CD14-positive monocyte (primary cell): ENCODE data around the gene FGGY. TPM values are rescaled to one million over a fixed set of nuclear protein-coding genes. Genes with fewer than 3 reads are reported as not detected.

Source experiments
- DNase-seq, 3 donors: peaks; one replicate each; pipeline ENCODE4 v3.0.0-alpha.2; 2011 to 2022
- H2AFZ ChIP-seq: 2 replicates; pipeline ENCODE4 v1.6.0; 2012; ENCODE audit warnings: mild to moderate bottlenecking, low read depth, low read length, inconsistent platforms; ENCODE audit not compliant: insufficient read depth, poor library complexity, severe bottlenecking
- H3K27ac ChIP-seq, 2 donors: 1 replicate in 1 of 2; 2 replicates in 1 of 2; pipeline ENCODE4 v1.5.1; 2012 to 2013; ENCODE audit warnings: low read length in 2 of 2, control low read depth in 1 of 2, inconsistent platforms in 1 of 2, low read depth in 1 of 2, mild to moderate bottlenecking in 1 of 2
- H3K27me3 ChIP-seq, 2 donors: one replicate each; pipeline versions ENCODE4 v1.6.0 to v1.6.1; 2011 to 2013; ENCODE audit warnings: low read length in 2 of 2; ENCODE audit not compliant: control insufficient read depth in 2 of 2, insufficient read depth in 2 of 2
- H3K36me3 ChIP-seq, 2 donors: replicated peaks in 1 of 2; 1 replicate in 1 of 2; 2 replicates in 1 of 2; pipeline versions ENCODE4 v1.5.1 to v1.6.1; 2012 to 2013; ENCODE audit warnings: low read length in 2 of 2, control low read depth in 1 of 2, inconsistent platforms in 1 of 2, mild to moderate bottlenecking in 1 of 2; ENCODE audit not compliant: insufficient read depth in 2 of 2, control insufficient read depth in 1 of 2
- H3K4me1 ChIP-seq, 2 donors: 1 replicate in 1 of 2; 2 replicates in 1 of 2; pipeline versions ENCODE4 v1.5.1 to v1.6.1; 2012 to 2013; ENCODE audit warnings: low read length in 2 of 2, control low read depth in 1 of 2, inconsistent platforms in 1 of 2, mild to moderate bottlenecking in 1 of 2, moderate library complexity in 1 of 2; ENCODE audit not compliant: insufficient read depth in 2 of 2, control insufficient read depth in 1 of 2
- H3K4me2 ChIP-seq: replicated peaks from 2 replicates; pipeline ENCODE3; 2012; ENCODE audit warnings: low read length, moderate library complexity, mild to moderate bottlenecking; ENCODE audit not compliant: poor library complexity, severe bottlenecking; ENCODE audit errors: extremely low read depth
- H3K4me3 ChIP-seq, 3 experiments: fragments of 200-600 bp in 1 of 3; sonication (generic) in 1 of 3; replicated peaks in 1 of 3; 1 replicate in 2 of 3; 2 replicates in 1 of 3; pipeline ENCODE4 v1.5.1; 2011 to 2013; ENCODE audit warnings: low read length in 3 of 3, mild to moderate bottlenecking in 3 of 3, control low read depth in 2 of 3, low read depth in 2 of 3, inconsistent platforms in 1 of 3, moderate library complexity in 1 of 3
- H3K79me2 ChIP-seq: 2 replicates; pipeline ENCODE4 v1.6.0; 2012; ENCODE audit warnings: mild to moderate bottlenecking, control low read depth, inconsistent platforms, low read length, moderate library complexity; ENCODE audit not compliant: insufficient read depth
- H3K9ac ChIP-seq: 2 replicates; pipeline ENCODE4 v1.6.0; 2017; ENCODE audit warnings: low read length, mild to moderate bottlenecking; ENCODE audit not compliant: insufficient read depth, poor library complexity, severe bottlenecking
- H3K9me3 ChIP-seq, 2 donors: replicated peaks in 1 of 2; 1 replicate in 1 of 2; 2 replicates in 1 of 2; pipeline versions ENCODE4 v1.5.1 to v1.6.1; 2012 to 2013; ENCODE audit warnings: low read length in 2 of 2, control low read depth in 1 of 2; ENCODE audit not compliant: control insufficient read depth in 1 of 2, insufficient read depth in 1 of 2
- H4K20me1 ChIP-seq: 2 replicates; pipeline ENCODE4 v1.6.0; 2012; ENCODE audit warnings: mild to moderate bottlenecking, low read length, control low read depth, moderate library complexity; ENCODE audit not compliant: insufficient read depth
- H3K27ac Mint-ChIP-seq, 7 donors: one replicate each; pipeline ENCODE4 v1.8.0; 2020; ENCODE audit warnings: mild to moderate bottlenecking in 7 of 7, mixed read lengths in 7 of 7, moderate library complexity in 6 of 7, inconsistent platforms in 2 of 7
- H3K27me3 Mint-ChIP-seq, 3 donors: one replicate each; pipeline ENCODE4 v1.8.0; 2021 to 2022; ENCODE audit warnings: low read depth in 3 of 3, mild to moderate bottlenecking in 3 of 3, mixed read lengths in 3 of 3, moderate library complexity in 3 of 3, inconsistent platforms in 1 of 3
- H3K36me3 Mint-ChIP-seq, 2 donors: one replicate each; pipeline ENCODE4 v1.8.0; 2020; ENCODE audit warnings: mixed read lengths in 2 of 2, inconsistent platforms in 1 of 2, mild to moderate bottlenecking in 1 of 2
- H3K4me1 Mint-ChIP-seq: one replicate; pipeline ENCODE4 v1.8.0; 2020; ENCODE audit warnings: mild to moderate bottlenecking, mixed read lengths
- H3K4me3 Mint-ChIP-seq, 2 donors: one replicate each; pipeline ENCODE4 v1.8.0; 2020; ENCODE audit warnings: mild to moderate bottlenecking in 2 of 2, mixed read lengths in 2 of 2, moderate library complexity in 1 of 2
- H3K9me3 Mint-ChIP-seq, 7 donors: one replicate each; pipeline ENCODE4 v1.8.0; 2020 to 2022; ENCODE audit warnings: mixed read lengths in 7 of 7, mild to moderate bottlenecking in 6 of 7, moderate library complexity in 6 of 7, inconsistent platforms in 2 of 7
- CTCF ChIP-seq: fragments of 200-600 bp; IDR thresholded peaks from one replicate; pipeline ENCODE4 v1.8.0; 2022; ENCODE audit warnings: antibody characterized with exemption, mild to moderate bottlenecking
- WGBS: methylation state at CpG from one replicate; pipeline ENCODE4 v1.1.5; 2013; ENCODE audit warnings: missing lambda C conversion rate; ENCODE audit not compliant: insufficient coverage; 5-methylcytosine and 5-hydroxymethylcytosine counted together
- intact Hi-C, 2 donors: fragments of 100-400 bp; cut with micrococcal nuclease; formaldehyde crosslinking; loops; one replicate each; pipeline versions ENCODE4 v1.15.0 to v1.15.1; 2023
- polyA plus RNA-seq, 3 donors: library from polyadenylated mRNA; depleted of rRNA in 1 of 3; unstranded in 2 of 3; stranded (reverse) in 1 of 3; fragments of 300-500 nt in 2 of 3; fragments of >200 nt in 1 of 3; fragmentation: Illumina TruSeq in 2 of 3; gene quantifications; 1 replicate in 2 of 3; 2 replicates in 1 of 3; pipeline ENCODE4 v1.2.3, GENCODE V29; 2012 to 2021

FGGY gene
- polyA plus RNA-seq, 3 donors, result 2.3 to 4.3 (median 2.9) TPM

GRCh38 chr1:59485171-59485570 lies 188.3 kb downstream of the FGGY start:
- no peak overlapping the region for H3K27ac Mint-ChIP-seq

DNA sequence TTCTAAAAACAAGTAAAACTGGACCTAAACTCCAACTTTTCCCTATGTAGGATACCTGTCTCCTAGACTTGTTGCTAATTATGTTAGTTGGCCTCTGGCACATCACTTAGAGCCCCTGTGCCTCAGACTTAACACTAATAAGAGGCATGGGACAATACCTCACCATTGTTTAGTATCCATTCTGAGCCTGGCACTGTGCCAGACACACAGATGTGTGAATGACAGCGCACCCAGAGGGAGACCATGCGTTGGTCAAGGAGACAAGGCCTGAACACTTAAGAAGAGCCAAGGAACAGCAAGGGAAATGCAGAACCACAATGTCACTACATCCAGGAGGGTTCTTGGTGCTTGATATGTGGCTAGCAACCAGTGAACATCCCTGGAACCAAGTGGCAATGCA lies 189.1 kb downstream of the FGGY start:
- H3K4me3 Mint-ChIP-seq, result no peak overlapping the region
- TF ChIP-seq CTCF, result no peak
- intact Hi-C loops, result no loop called here
- no peaks in the 10 kb centered on the region for H4K20me1 ChIP-seq
- DNase-seq, result no peak
- no peak overlapping the region for H3K27ac ChIP-seq
- no peaks in the 10 kb centered on the region for H3K9me3 ChIP-seq
- H3K27me3 Mint-ChIP-seq, result no peaks in the 10 kb centered on the region
- no peaks in the 10 kb centered on the region for H3K4me1 ChIP-seq
- H3K27ac Mint-ChIP-seq, result no peak overlapping the region
- H3K9ac ChIP-seq, result no peak overlapping the region
- peaks cover 0 to under 1% of the 10 kb centered on the region in 2 donors for H3K36me3 Mint-ChIP-seq
- peaks cover 0 to 2% (median under 1%) of the 10 kb centered on the region in 7 donors for H3K9me3 Mint-ChIP-seq
- no peaks in the 10 kb centered on the region for H3K27me3 ChIP-seq
- H3K4me2 ChIP-seq, result no peak overlapping the region
- H3K36me3 ChIP-seq, result no peaks in the 10 kb centered on the region
- 100% methylated on average over 2 of the region's 2 CpGs for WGBS
- H3K4me1 Mint-ChIP-seq, result peaks cover 8% of the 10 kb centered on the region
- no peaks in the 10 kb centered on the region for H3K79me2 ChIP-seq
- no peak overlapping the region for H3K4me3 ChIP-seq
- H2AFZ ChIP-seq, result no peak overlapping the region

More at GRCh38 chr1:59485171-59485570, 188.3 kb downstream of the FGGY start:
- H3K27ac ChIP-seq, result no peak overlapping the region
- no peak overlapping the region for H3K9ac ChIP-seq
- Mint-ChIP-seq H3K4me3 (no peak overlapping the region), H3K4me1 (peaks cover 8% of the 10 kb centered on the region), H3K27me3 (no peaks in the 10 kb centered on the region), H3K36me3 (no peaks in the 10 kb centered on the region), H3K9me3 (peaks cover 0 to 1% (median 0%) of the 10 kb centered on the region in 7 donors)
- no CpG with 5 or more reads among the region's 2 CpGs for WGBS
- intact Hi-C loops, result no loop called here
- no peak overlapping the region for H3K4me2 ChIP-seq
- H3K79me2 ChIP-seq, result no peaks in the 10 kb centered on the region
- H3K4me3 ChIP-seq, result no peak overlapping the region
- no peaks in the 10 kb centered on the region for H3K27me3 ChIP-seq
- H2AFZ ChIP-seq, result no peak overlapping the region
- TF ChIP-seq CTCF, result no peak
- no peaks in the 10 kb centered on the region for H3K36me3 ChIP-seq
- no peaks in the 10 kb centered on the region for H3K9me3 ChIP-seq
- no peak for DNase-seq
- no peaks in the 10 kb centered on the region for H3K4me1 ChIP-seq
- no peaks in the 10 kb centered on the region for H4K20me1 ChIP-seq
